ENCODE results near the gene KDELR1.
A peak's percentile ranks its signal among the peaks of the same experiment; 100 is the strongest.

KDELR1 gene

GRCh38 chr19:48341515-48342413 lies 49.6 kb downstream of the KDELR1 start:
- DNase-seq, result no peak

- DNase-seq, result no peak
Observed at GRCh38 chr19:48340995-48341394, 50.4 kb downstream of the KDELR1 start.

- no peak for DNase-seq
Observed at GRCh38 chr19:48338802-48339503, 52.4 kb downstream of the KDELR1 start.

- DNase-seq, result no peak
Observed at GRCh38 chr19:48338253-48338755, 53.0 kb downstream of the KDELR1 start.

- peak; percentile 94 for DNase-seq
Observed at GRCh38 chr19:48333467-48334384, 57.6 kb downstream of the KDELR1 start.

GRCh38 chr19:48332662-48333466 lies 58.5 kb downstream of the KDELR1 start:
- peak; percentile 97 for DNase-seq

Measured in HCEC 1CT (cell line).